ENCODE data around the gene PCDHB12. TPM values are rescaled to one million over a fixed set of nuclear protein-coding genes. Genes with fewer than 3 reads are reported as not detected.
"Not testable (repeated sequence)": the region's sequence is repeated elsewhere in the genome, so short reads cannot be mapped to it uniquely, and the experiment has no call there.

The PCDHB12 gene
- total RNA-seq, 2 donors from 2014 or later, result not detected

- ATAC-seq; H3K4me1 Mint-ChIP-seq (ENCODE audit: low read depth in 2 of 2); DNase-seq (ENCODE audit: low spot score); H3K27ac Mint-ChIP-seq; H3K4me3 Mint-ChIP-seq; H3K9me3 Mint-ChIP-seq: not testable (repeated sequence)
- Mint-ChIP-seq H3K27me3 (peaks cover 20 to 44% of the 10 kb centered on the region in 2 donors), H3K36me3 (peaks cover 26% of the 10 kb centered on the region)
Measured at GRCh38 chr5:141189131-141189530, 19.4 kb upstream of the PCDHB12 start.

- DNase-seq (ENCODE audit: low spot score) (no peak), ATAC-seq (no peak)
- Mint-ChIP-seq H3K4me3 (no peak within 1 kb of the TSS), H3K27ac (no peak within 1 kb of the TSS), H3K27me3 (peaks cover 13 to 31% of the 10 kb centered on the region in 2 donors), H3K4me1 (ENCODE audit: low read depth in 2 of 2) (peaks cover under 1 to 2% of the 10 kb centered on the region in 2 donors), H3K36me3 (peaks cover 27% of the 10 kb centered on the region), H3K9me3 (peaks cover 10% of the 10 kb centered on the region)
Measured at GRCh38 chr5:141192110-141192725, 16.3 kb upstream of the PCDHB12 start, which contains the start of gene PCDHB10. TSS of gene PCDHB10 (plus strand) at chr5:141192353. CDS start at chr5:141192553, 200 bp downstream.

- not testable (repeated sequence) for DNase-seq (ENCODE audit: low spot score); H3K9me3 Mint-ChIP-seq; H3K4me1 Mint-ChIP-seq (ENCODE audit: low read depth in 2 of 2); H3K4me3 Mint-ChIP-seq; H3K27ac Mint-ChIP-seq; ATAC-seq
- peaks cover 11 to 37% of the 10 kb centered on the region in 2 donors for H3K27me3 Mint-ChIP-seq
- peaks cover 26% of the 10 kb centered on the region for H3K36me3 Mint-ChIP-seq
Measured at GRCh38 chr5:141194332-141194731, 14.2 kb upstream of the PCDHB12 start.

GRCh38 chr5:141196363-141196762, 12.2 kb upstream of the PCDHB12 start:
- Mint-ChIP-seq H3K36me3 (peaks cover 27% of the 10 kb centered on the region), H3K27me3 (peaks cover 12 to 38% of the 10 kb centered on the region in 2 donors)

DNA sequence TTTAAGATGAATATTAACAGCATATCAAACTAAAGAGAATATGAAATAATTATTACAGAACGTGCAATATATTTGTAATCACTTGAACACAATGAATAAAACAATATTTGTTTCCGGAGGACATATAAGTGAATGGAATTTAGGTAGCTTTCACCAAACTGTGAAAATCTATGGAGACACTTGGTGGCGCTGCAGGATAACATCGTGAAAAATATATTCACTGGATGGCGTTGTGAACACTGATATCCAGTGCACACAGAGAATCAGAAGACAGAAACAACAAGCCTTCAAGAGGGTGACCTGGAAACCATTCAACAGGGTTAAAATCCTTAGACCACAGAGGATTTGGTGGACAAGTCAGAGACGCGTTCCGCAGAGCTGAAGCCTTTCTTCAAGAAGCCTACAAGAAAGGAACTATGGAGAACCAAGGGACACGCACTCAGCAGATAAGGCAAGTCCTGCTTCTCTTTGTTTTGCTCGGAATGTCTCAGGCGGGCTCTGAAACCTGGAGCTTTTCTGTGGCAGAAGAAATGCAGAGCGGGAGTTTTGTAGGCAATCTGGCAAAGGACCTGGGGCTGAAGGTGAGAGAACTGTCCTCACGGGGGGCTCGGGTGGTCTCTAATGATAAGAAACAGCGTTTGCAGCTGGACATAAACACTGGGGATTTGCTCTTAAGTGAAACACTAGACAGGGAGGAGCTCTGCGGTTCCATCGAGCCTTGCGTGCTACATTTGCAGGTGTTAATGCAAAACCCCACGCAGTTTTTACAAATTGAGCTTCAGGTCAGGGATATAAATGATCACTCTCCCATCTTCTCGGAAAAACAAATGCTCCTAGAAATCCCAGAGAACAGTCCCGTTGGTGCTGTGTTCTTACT, 8.9 kb upstream of the PCDHB12 start, which contains the start of gene PCDHB11:
PCDHB11 (plus strand) TSS at position 269 of the 877 bp plus-strand sequence; CDS start at position 417, 148 bp downstream.
- DNase-seq (ENCODE audit: low spot score) (no peak), ATAC-seq (no peak)
- Mint-ChIP-seq H3K27me3 (peaks cover 5 to 27% of the 10 kb centered on the region in 2 donors), H3K4me1 (ENCODE audit: low read depth in 2 of 2) (no peaks in the 10 kb centered on the region), H3K36me3 (peaks cover 23% of the 10 kb centered on the region), H3K9me3 (peaks cover 10% of the 10 kb centered on the region), H3K27ac (no peak within 1 kb of the TSS), H3K4me3 (no peak within 1 kb of the TSS)

More at GRCh38 chr5:141196363-141196762, 12.2 kb upstream of the PCDHB12 start:
- no peak for ATAC-seq
- Mint-ChIP-seq H3K27ac (no peak overlapping the region), H3K4me1 (ENCODE audit: low read depth in 2 of 2) (no peaks in the 10 kb centered on the region), H3K9me3 (peaks cover 10% of the 10 kb centered on the region), H3K4me3 (no peak overlapping the region)
- DNase-seq (ENCODE audit: low spot score), result no peak

GRCh38 chr5:141201126-141201525, 7.4 kb upstream of the PCDHB12 start:
- H3K27ac Mint-ChIP-seq; ATAC-seq; H3K4me3 Mint-ChIP-seq; H3K4me1 Mint-ChIP-seq (ENCODE audit: low read depth in 2 of 2); H3K9me3 Mint-ChIP-seq; DNase-seq (ENCODE audit: low spot score): not testable (repeated sequence)
- peaks cover 5 to 27% of the 10 kb centered on the region in 2 donors for H3K27me3 Mint-ChIP-seq
- peaks cover 22% of the 10 kb centered on the region for H3K36me3 Mint-ChIP-seq

DNA sequence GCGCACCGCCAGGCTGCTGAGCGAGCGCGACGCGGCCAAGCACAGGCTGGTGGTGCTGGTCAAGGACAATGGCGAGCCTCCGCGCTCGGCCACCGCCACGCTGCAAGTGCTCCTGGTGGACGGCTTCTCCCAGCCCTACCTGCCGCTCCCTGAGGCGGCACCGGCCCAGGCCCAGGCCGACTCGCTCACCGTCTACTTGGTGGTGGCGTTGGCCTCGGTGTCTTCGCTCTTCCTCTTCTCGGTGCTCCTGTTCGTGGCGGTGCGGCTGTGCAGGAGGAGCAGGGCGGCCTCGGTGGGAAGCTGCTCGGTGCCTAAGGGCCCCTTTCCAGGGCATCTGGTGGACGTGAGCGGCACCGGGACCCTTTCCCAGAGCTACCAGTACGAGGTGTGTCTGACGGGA, 6.9 kb upstream of the PCDHB12 start:
- H3K9me3 Mint-ChIP-seq; H3K27ac Mint-ChIP-seq; DNase-seq (ENCODE audit: low spot score); H3K4me1 Mint-ChIP-seq (ENCODE audit: low read depth in 2 of 2); ATAC-seq; H3K4me3 Mint-ChIP-seq: not testable (repeated sequence)
- Mint-ChIP-seq H3K27me3 (peaks cover 5 to 24% of the 10 kb centered on the region in 2 donors), H3K36me3 (peaks cover 16% of the 10 kb centered on the region)

- ATAC-seq; H3K9me3 Mint-ChIP-seq; H3K4me1 Mint-ChIP-seq (ENCODE audit: low read depth in 2 of 2); H3K27ac Mint-ChIP-seq; H3K4me3 Mint-ChIP-seq; H3K36me3 Mint-ChIP-seq; DNase-seq (ENCODE audit: low spot score): not testable (repeated sequence)
- peaks cover 17 to 37% of the 10 kb centered on the region in 2 donors for H3K27me3 Mint-ChIP-seq
Measured at GRCh38 chr5:141210281-141210680, 1.8 kb downstream of the PCDHB12 start.

DNA sequence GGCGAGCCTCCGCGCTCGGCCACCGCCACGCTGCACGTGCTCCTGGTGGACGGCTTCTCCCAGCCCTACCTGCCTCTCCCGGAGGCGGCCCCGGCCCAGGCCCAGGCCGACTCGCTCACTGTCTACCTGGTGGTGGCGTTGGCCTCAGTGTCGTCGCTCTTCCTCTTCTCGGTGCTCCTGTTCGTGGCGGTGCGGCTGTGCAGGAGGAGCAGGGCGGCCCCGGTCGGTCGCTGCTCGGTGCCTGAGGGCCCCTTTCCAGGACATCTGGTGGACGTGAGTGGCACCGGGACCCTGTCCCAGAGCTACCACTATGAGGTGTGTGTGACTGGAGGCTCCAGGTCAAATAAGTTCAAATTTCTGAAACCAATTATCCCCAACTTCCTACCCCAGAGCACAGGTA, 2.3 kb downstream of the PCDHB12 start:
- H3K36me3 Mint-ChIP-seq; DNase-seq (ENCODE audit: low spot score); H3K4me3 Mint-ChIP-seq; H3K9me3 Mint-ChIP-seq; H3K4me1 Mint-ChIP-seq (ENCODE audit: low read depth in 2 of 2); H3K27ac Mint-ChIP-seq; ATAC-seq: not testable (repeated sequence)
- peaks cover 17 to 37% of the 10 kb centered on the region in 2 donors for H3K27me3 Mint-ChIP-seq

DNA sequence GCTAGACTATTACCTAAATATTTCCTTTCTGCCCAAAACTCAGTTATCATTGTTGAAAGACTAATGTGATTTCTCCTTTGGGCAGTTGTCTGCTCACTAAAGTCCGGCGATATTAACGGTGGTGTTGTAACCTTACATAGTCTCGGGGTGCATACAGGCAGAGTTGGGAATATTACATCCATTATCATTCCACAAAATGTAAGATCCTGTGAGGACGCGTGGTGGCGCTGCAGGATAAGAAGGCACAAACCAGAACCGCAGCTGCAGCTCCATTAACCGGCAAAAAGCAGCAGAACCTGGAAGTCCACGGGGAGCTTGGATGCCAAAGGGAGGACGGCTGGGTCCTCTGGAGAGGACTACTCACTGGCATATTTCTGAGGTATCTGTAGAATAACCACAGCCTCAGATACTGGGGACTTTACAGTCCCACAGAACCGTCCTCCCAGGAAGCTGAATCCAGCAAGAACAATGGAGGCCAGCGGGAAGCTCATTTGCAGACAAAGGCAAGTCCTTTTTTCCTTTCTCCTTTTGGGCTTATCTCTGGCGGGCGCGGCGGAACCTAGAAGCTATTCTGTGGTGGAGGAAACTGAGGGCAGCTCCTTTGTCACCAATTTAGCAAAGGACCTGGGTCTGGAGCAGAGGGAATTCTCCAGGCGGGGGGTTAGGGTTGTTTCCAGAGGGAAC, 5.3 kb downstream of the PCDHB12 start, which contains the start of gene PCDHB13:
PCDHB13 (plus strand) TSS at position 264 of the 684 bp plus-strand sequence; CDS start at position 469, 205 bp downstream.
- not testable (repeated sequence) for H3K4me3 Mint-ChIP-seq

GRCh38 chr5:141214583-141214982, 6.1 kb downstream of the PCDHB12 start:
- peaks cover 14 to 22% of the 10 kb centered on the region in 2 donors for H3K27me3 Mint-ChIP-seq
- not testable (repeated sequence) for DNase-seq (ENCODE audit: low spot score); ATAC-seq; H3K4me3 Mint-ChIP-seq; H3K4me1 Mint-ChIP-seq (ENCODE audit: low read depth in 2 of 2); H3K27ac Mint-ChIP-seq; H3K9me3 Mint-ChIP-seq
- peaks cover 11% of the 10 kb centered on the region for H3K36me3 Mint-ChIP-seq

More for the DNA sequence above, 5.3 kb downstream of the PCDHB12 start, which contains the start of gene PCDHB13:
- not testable (repeated sequence) for H3K9me3 Mint-ChIP-seq; DNase-seq (ENCODE audit: low spot score); ATAC-seq; H3K27ac Mint-ChIP-seq; H3K4me1 Mint-ChIP-seq (ENCODE audit: low read depth in 2 of 2)
- peaks cover 15 to 26% of the 10 kb centered on the region in 2 donors for H3K27me3 Mint-ChIP-seq
- peaks cover 11% of the 10 kb centered on the region for H3K36me3 Mint-ChIP-seq

GRCh38 chr5:141215504-141215903, 7.0 kb downstream of the PCDHB12 start:
- H3K4me3 Mint-ChIP-seq; DNase-seq (ENCODE audit: low spot score); H3K4me1 Mint-ChIP-seq (ENCODE audit: low read depth in 2 of 2); ATAC-seq; H3K9me3 Mint-ChIP-seq; H3K27ac Mint-ChIP-seq: not testable (repeated sequence)
- H3K36me3 Mint-ChIP-seq, result peaks cover 18% of the 10 kb centered on the region
- peaks cover 14 to 31% of the 10 kb centered on the region in 2 donors for H3K27me3 Mint-ChIP-seq

DNA sequence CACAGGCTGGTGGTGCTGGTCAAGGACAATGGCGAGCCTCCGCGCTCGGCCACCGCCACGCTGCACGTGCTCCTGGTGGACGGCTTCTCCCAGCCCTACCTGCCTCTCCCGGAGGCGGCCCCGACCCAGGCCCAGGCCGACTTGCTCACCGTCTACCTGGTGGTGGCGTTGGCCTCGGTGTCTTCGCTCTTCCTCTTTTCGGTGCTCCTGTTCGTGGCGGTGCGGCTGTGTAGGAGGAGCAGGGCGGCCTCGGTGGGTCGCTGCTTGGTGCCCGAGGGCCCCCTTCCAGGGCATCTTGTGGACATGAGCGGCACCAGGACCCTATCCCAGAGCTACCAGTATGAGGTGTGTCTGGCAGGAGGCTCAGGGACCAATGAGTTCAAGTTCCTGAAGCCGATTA, 7.5 kb downstream of the PCDHB12 start:
- not testable (repeated sequence) for ATAC-seq; H3K9me3 Mint-ChIP-seq; H3K27ac Mint-ChIP-seq; DNase-seq (ENCODE audit: low spot score); H3K4me3 Mint-ChIP-seq; H3K4me1 Mint-ChIP-seq (ENCODE audit: low read depth in 2 of 2)
- H3K27me3 Mint-ChIP-seq, result peaks cover 11 to 34% of the 10 kb centered on the region in 2 donors
- H3K36me3 Mint-ChIP-seq, result peaks cover 18% of the 10 kb centered on the region
